Kidney epithelial cell (primary cell): ENCODE results near the gene TPRG1. TPM values are rescaled to one million over a fixed set of nuclear protein-coding genes. Genes with fewer than 3 reads are reported as not detected.
A peak's percentile ranks its signal among the peaks of the same experiment; 100 is the strongest.

Experiments used
- DNase-seq: peaks from one replicate; pipeline ENCODE4 v3.0.0-alpha.2; 2010; ENCODE audit warnings: low read depth
- H3K27me3 ChIP-seq: 2 replicates; pipeline ENCODE4 v1.6.0; 2011; ENCODE audit warnings: low read length; ENCODE audit not compliant: control insufficient read depth, insufficient read depth
- H3K36me3 ChIP-seq: 2 replicates; pipeline ENCODE4 v1.5.1; 2011; ENCODE audit warnings: low read length; ENCODE audit not compliant: control insufficient read depth, insufficient read depth
- H3K4me3 ChIP-seq: 2 replicates; pipeline ENCODE4 v1.5.1; 2011; ENCODE audit warnings: low read depth, mild to moderate bottlenecking, control low read depth, low read length
- total RNA-seq: library from RNA; depleted of rRNA; stranded (reverse); fragments of >200 nt; gene quantifications from 2 replicates; pipeline ENCODE4 v1.2.3, GENCODE V29; 2015
- TF ChIP-seq, protein P1 (sequence below): IDR thresholded peaks from 2 replicates; pipeline ENCODE4 v1.5.1; 2011; ENCODE audit warnings: mild to moderate bottlenecking, moderate library complexity, low read length, control low read depth, inconsistent platforms; ENCODE audit not compliant: insufficient read depth, poor library complexity, severe bottlenecking

Gene TPRG1
- total RNA-seq, 1 donor from 2014 or later, result 1.4 TPM

- H3K4me3 ChIP-seq, result no peak overlapping the region
- H3K36me3 ChIP-seq, result no peaks in the 10 kb centered on the region
- no peaks in the 10 kb centered on the region for H3K27me3 ChIP-seq
- TF ChIP-seq, protein P1, sequence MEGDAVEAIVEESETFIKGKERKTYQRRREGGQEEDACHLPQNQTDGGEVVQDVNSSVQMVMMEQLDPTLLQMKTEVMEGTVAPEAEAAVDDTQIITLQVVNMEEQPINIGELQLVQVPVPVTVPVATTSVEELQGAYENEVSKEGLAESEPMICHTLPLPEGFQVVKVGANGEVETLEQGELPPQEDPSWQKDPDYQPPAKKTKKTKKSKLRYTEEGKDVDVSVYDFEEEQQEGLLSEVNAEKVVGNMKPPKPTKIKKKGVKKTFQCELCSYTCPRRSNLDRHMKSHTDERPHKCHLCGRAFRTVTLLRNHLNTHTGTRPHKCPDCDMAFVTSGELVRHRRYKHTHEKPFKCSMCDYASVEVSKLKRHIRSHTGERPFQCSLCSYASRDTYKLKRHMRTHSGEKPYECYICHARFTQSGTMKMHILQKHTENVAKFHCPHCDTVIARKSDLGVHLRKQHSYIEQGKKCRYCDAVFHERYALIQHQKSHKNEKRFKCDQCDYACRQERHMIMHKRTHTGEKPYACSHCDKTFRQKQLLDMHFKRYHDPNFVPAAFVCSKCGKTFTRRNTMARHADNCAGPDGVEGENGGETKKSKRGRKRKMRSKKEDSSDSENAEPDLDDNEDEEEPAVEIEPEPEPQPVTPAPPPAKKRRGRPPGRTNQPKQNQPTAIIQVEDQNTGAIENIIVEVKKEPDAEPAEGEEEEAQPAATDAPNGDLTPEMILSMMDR, result no peak
- no peak for DNase-seq
Measured at GRCh38 chr3:189184566-189184965, 12.8 kb downstream of the TPRG1 start.

DNA sequence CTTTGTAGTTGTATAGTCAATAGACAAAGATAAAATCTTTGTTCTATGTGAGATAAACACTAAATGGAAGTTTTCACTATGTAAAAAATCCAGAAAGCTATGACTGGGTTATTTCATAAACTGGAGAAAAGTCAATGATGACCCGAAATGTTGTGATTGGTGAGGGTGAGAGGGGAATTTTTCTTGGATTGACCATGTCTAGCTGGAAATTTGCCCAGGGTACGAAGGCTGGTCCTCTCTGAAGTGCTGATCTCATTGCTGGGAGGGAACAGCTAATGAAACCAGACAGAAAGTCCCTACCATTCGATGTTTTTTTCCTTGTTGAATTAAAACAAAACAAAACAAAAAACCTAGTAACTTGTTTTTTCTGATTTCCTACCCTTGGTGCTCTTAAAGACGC lies 14.3 kb downstream of the TPRG1 start:
- TF ChIP-seq, protein P1, result no peak
- Histone ChIP-seq H3K4me3 (no peak overlapping the region), H3K27me3 (no peaks in the 10 kb centered on the region), H3K36me3 (no peaks in the 10 kb centered on the region)
- DNase-seq, result peak; percentile 1

GRCh38 chr3:189188466-189188865 lies 16.7 kb downstream of the TPRG1 start:
- no peak for DNase-seq
- TF ChIP-seq, protein P1, result no peak
- no peaks in the 10 kb centered on the region for H3K36me3 ChIP-seq
- H3K4me3 ChIP-seq, result no peak overlapping the region
- H3K27me3 ChIP-seq, result no peaks in the 10 kb centered on the region

GRCh38 chr3:189192725-189193124 lies 21.0 kb downstream of the TPRG1 start:
- no peak for DNase-seq
- TF ChIP-seq, protein P1, result no peak
- no peaks in the 10 kb centered on the region for H3K27me3 ChIP-seq
- H3K36me3 ChIP-seq, result no peaks in the 10 kb centered on the region
- H3K4me3 ChIP-seq, result no peak overlapping the region

- Histone ChIP-seq H3K27me3 (no peaks in the 10 kb centered on the region), H3K36me3 (no peaks in the 10 kb centered on the region), H3K4me3 (no peak overlapping the region)
- TF ChIP-seq, protein P1, result peak; percentile 18
- DNase-seq, result no peak
Measured at GRCh38 chr3:189195302-189195701, 23.5 kb downstream of the TPRG1 start.

DNA sequence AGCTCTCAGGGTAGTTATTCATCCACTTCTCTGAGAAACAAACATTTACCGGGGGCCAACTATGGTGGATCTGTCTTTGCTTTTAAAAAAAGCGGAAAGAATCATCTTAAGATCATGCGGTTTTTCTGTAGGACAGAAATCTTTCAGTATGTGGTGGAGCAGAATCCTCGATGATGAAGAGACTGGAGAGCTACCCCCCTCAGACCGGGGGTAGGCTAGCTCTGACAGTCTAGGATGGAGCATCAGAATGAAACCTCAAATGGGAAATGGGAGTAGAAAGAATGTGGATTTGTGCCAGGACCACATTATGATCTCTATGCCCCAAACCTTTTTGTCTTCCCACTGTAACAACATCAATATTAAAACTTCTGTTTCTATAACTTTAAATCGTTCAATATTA lies 30.3 kb downstream of the TPRG1 start:
- no peak for DNase-seq
- Histone ChIP-seq H3K4me3 (no peak overlapping the region), H3K27me3 (peaks cover 3% of the 10 kb centered on the region), H3K36me3 (no peaks in the 10 kb centered on the region)
- TF ChIP-seq, protein P1, result no peak
